PFSK-1 (cell line): ENCODE measurements around the gene TTC23L.

Experiments used
- POLR2AphosphoS5 ChIP-seq: IDR thresholded peaks from 2 replicates; pipeline ENCODE4 v1.6.1; 2012; ENCODE audit warnings: low read depth, mild to moderate bottlenecking, control low read depth, low read length, moderate library complexity
- TAF1 ChIP-seq: IDR thresholded peaks from 2 replicates; pipeline ENCODE4 v1.6.1; 2012; ENCODE audit warnings: low read length, control low read depth, borderline replicate concordance; ENCODE audit not compliant: insufficient read depth

DNA sequence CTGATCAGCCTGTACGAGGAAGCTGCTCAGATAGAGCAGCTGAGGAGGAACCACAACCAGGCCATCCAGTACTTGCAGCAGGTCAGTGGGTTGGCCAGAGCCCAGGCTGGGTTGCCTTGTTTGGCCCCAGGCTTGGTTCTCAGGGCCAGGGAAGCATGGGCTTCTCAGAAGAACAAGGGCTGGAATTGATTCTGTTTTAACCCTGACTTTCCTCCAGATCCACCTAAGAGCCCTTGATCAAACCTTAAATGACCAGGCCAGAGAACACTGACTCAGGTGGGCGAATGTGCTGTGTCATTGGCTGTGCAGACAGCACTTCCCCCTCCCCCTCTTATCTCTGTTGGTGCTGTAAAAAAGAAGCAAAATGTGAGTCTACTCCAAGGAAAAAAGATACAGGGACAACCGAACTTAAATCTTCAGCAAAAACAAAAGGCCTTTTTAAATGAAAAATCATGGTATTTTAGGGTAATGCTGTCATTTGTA is 28.1 kb downstream of the TTC23L start:
- TF ChIP-seq POLR2AphosphoS5 (no peak), TAF1 (no peak)
